HG03135 (cell line): ENCODE data around the gene MED9.

Source experiments
- ATAC-seq: cut with Tn5 transposase; IDR thresholded peaks from one replicate; pipeline ENCODE4 v1.9.1; 2021; ENCODE audit warnings: mild to moderate bottlenecking, moderate library complexity; ENCODE audit not compliant: unreplicated experiment

The MED9 gene

DNA sequence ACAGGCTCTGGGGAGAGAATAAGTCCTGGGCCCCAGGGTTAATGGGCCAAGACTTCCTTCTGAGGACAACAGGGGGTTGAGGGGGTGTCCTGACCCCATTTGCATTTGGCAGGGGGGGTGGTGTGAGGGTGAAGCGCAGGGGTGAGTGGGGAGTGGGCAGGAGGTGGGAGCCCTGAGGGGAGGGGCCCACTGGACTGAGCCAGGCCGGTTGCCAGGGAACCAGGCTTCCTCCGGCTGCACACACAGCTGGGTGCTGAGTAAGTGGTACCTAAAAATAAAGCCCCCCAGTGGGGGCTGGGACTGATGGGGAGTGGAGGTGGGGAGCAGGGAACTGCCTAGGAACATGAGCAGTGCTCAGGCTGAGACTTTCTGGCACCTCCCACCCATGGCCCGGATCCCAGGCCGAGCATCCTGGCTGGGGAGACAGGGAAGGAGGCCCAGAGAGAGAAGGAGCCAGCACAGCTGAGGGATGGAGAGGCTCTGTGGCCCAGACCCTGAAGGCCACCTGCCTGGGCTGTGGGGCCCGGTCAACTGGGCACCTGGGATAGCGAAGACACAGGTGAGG is 26.8 kb downstream of the MED9 start:
- no peak for ATAC-seq

DNA sequence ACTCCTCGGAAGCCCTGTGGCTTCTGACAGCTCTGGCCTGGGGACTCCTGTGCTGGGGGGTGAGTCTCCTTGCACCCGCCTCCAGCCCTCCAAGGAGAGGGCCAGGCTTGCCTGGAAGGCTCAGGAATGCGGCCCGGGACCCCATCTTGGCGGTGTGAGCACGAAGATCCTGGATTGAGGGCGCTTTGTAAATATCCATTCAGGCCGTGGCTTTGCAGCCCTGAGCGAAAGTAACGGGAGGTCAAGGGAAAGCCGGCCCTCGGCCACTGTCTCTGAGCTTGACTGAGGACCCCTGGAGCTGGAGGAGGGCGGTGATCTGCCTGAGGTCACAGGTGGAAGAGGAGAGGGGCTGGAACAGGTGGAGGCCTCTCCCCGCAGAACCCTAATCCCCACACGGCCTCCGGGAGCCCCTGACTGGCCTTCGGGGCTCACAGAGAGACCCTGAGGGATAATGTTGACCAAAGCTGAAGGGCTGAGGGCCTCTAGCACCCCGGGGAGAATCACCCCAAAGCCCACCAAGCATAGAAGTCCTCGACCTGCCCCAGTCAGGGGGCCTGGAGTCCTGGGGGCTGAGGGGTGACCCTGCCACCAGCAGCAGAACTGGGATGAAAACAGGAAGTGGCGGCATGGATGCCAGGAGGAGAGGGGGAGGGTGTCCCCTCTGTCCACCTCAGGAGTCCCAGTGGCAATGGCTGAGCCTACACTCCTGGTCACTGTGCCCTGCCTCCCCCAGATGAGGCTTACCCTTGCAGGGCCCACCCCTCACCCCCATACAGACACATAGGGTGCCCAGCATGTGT is 27.7 kb downstream of the MED9 start:
- ATAC-seq: no peak

DNA sequence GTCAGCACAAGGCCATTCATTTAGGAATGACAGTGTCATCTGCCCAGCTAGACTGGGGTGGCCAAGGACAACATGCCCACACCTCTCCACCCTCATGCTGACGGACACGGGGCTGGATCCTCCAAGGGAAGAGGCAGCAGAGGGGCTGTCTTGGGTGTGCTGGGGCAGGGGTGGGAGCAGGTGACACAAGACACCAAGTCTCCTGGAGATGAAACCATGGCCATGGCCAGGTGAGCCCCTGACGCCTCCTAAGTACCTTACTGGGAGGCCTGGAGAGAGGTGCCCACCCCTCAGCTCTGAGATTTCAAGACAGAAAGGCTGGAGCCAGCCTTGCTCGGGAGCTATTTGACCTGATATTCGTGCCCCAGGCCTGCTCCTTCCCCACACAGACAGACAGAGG is 28.4 kb downstream of the MED9 start:
- ATAC-seq: no peak

DNA sequence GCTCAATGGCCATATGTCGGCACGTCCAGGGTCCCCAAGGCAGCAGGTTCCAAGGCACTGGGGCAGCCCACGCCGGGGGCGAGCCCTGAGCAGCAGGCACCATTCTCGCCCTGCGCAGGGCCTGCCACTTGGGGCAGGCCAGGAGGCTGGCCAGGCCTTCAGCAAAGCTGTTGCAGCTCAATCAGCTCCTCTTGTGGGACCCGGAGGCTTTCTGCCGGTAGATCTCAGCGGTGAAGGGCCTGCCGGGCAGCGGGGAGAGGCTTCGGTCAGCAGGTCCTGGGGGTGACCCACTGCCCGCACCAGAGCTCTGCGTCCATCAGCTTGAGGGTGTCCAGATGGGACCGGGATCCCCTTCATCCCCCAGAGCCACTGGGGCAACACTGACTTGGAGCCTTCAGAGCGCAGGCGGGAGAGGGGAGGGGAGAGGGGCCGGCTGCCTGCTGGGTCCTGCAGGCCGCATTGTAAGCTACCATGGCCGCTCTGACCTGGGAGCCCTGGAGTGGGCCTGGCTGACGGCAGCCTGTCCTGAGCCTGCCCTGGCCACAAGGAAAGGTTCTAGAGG is 28.9 kb downstream of the MED9 start:
- ATAC-seq: no peak

DNA sequence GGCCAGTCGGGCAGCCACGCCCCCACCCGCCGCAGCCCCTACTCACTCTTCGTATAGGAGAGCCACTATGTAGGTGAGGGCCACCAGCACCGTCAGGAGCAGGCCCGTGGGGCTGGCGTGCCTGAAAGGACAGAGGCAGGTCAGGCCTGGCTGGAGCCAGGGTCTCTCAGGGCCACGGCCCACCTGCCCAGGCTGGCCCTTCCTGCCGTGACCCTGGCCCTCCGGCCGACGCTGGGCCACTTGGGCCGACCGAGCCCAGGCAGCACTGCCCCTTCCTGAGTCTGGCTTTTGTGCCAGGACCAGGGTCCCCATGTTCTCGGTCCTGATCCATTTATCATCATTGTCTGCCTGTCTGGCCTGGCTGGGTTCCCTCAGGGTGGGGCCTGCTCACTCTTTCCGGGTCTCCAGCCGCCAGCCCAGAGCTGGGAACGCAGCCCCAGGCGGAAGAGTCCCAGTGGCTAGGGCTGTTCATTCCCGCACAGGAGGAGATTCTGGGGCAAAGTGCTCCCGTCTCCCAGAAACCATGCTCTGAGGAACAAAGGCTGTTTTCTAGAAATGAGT is 29.5 kb downstream of the MED9 start:
- ATAC-seq: no peak

DNA sequence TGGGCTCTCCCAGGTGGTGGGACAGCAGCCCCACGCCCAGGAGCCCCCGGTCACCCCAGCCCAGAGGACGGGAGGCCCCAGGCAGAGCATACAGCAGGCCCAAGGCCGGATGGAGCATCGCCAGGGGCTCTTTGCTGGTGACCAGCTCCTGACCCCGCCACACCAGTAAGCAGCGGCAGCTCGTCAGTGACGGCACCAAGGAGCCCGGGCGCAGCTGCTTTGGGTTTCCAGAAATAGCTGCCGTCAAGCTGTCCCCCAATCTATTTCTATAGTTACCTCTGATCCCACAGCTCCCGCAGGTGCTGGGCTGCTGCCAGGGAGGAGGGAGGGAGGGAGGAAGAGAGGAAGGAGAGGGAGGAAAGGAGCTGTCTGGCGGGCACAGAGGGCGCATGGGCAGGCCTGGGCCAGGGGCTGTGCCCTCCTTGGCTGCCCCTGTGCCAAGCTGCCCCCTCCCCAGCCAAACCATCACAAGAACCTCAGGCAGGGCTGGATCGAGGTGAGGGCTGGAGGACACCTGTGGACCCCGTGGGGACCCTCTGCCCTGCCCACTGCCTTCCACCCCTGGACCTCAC is 30.2 kb downstream of the MED9 start:
- ATAC-seq: no peak

DNA sequence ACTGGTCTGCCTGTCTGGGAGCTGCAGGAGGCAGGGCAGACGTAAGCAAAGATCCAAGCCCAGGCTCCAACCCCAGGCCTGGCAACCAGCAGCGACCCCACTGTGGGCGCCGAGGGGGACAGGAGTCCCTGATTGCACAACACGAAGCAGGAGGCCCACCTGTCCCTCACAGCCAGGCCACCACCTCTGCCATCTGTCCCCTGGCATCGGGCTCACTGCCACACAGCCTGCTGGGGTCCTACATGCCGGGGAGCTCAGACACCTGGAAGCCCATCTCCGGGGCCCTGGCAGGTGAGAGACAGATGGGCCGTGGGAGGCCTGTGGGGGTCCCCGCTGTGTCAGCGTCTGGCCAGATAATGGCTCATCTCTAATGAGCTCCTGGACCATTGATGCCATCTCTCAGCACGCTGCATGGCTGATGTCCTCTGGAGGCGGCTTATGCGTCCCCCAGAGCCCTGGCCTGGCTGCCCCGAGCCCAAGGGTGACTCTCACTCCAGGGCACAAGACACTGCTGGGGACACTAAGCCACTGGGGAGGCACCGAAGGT is 30.7 kb downstream of the MED9 start:
- no peak for ATAC-seq

DNA sequence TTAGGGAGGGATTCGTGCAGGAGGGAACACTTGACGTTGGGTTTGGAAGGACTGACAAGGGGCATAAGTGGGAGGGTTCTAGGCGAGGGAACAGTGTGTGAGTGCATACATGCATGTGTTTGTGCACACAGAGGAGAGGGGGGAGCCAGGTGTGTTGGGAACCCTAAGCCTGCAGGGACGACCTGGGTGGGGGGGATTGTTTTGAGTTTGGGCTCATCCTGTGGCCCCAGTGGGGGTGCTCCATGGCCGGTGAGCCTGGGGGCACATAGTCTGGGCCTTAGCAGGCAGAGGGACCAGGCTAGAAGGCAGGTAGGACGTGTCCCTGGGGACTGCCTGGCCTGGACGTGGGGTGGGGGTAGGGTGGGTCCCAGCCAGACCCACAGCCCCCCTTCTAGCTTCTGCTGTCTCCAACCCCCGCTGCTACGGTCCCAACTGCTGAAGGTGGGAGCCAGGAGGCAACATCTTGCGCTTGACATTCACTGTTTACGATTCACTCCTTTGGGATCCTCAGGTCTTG is 31.3 kb downstream of the MED9 start:
- no peak for ATAC-seq

DNA sequence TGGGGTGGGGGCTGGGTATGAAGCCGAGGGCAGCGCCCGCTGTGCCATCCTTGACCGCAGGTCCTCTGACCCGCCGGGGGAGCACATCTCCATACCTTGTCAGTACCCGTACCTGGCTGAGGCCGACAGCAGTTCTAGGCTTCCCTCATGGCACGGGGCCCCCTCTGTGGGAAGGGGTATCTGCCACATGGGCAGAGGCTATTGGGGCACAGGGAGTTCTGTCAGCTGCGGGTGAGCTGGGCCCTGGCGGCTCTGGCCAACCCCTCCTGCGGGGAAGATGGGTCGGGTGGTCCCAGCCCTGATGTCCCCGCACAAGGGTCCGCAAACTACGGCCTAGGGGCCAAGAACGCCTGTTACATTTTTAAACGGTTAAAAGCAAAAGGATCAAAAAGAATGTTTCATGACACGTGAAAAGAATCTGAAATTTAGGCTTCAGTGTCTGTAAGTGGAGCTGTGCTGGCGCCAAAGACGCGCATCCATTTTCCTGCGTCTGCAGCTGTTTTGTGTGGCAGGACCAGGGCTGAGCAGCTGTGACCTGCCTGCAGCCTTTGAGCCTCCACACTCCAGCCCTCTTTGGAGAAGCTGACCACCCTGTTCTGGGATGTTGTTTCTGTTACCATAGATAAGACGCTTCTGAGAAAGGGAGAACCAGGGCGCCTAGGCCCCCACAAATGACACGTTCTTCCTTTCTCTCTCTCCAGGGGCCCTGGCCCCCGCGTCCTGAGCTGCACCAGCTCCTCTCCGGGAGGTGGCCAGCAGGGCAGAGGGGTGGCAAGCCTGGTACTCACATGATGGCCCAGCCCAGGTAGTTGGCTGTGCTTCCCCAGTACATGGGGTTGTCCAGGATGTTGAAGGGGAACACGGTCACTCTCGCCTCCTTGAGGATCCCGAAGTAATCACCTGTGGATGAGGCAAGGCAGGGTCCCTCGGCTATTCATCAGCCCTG is 32.1 kb downstream of the MED9 start:
- ATAC-seq: no peak

DNA sequence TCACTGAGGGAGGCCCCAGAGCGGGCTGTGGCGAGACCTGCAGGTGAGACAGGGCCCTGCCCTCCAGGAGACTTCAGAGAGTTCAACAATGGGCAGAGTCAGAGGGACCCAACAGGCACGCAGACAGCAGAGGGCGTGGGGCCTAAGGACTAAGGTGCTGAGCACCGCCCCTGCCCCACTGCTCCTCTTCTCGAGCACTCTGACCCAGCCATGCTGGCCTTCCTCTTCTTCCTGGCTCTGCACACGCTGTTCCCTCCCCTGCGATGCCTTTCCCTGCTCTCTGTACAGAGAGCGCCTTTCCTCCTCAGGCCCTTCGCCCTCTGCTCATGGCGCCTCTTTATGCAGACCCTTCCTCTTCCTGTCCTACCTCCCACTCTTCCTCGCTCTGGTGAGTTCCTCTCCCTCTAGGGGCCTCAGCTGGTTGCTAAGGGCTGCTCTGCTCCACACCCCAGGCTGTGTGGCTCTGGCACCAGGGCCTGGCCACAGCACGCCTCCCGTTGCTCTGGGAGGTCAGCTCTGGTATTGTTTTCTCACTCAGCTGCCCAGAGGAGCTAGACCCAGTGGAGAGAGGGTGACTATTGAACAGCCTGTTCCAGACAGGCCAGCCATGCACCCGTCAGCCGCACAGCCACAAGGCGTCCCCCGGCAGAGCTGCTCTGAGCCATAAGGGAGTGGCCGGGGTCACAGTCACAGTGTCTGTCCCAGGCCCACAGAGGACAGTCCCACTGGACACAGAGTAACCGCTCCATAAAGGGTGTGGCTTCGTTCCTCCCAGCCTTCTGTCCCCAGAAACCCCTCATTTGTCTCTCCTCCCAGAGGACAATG is 33.0 kb downstream of the MED9 start:
- no peak for ATAC-seq

DNA sequence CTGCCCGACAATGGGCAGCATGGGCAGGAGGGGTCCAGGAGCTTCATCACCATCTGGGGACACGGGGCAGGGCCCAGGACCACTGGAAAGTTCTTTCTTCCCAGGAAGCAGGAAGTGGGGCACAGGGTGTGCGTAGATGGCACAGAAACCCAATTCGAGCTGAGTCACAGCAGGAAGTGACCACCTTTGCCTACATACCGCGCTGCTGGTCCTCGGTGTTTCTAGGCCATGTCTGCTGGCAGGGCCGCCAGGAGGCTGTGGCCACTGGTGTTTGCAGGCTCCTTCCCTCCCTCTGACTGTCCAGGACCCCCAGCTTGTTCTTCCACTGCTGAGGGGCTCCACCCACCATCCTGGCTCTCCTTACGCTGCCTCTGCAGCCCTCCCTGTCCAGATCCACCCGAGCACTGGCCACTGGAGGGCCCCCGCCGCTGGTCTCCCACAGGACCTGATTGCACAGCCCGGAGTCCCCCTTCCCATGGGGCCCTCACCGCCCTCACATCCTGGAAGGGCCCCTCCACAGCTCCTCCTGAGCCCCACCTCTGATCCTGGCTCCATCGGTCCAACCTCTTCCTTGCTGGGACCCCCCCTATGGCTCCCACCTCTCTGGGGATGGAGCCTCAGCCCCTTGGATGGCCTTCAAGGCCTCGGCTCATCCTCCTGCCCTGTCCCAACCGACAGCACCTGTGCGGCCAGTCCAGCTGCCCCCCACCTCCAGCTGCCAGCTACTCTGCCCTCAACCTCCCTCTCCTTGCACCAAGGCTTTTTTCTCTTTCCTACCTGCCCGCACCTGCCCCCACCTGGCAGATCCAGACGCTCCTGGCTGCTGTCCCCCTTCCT is 33.9 kb downstream of the MED9 start:
- no peak for ATAC-seq

DNA sequence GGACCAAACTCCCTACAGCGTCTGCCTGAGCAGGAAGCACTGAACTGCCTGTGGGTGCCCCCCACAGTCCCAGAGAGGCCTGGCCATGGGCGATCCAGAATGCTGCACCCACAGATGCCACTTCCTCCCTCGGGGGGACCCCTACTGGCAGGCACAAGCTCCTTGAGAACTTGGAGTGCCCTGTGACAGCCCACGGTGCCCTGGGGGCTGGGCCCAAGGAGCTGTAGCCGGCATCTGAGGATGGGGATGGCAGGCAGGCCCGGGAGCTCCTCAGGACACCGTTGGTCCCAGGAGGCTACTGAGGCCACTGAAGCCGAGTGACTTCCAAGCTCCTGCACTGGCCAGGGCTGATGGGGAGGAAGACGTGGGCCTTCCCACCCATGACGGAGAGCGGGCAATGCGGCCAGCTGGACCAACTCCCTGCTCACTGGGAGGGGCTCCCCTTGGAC is 34.5 kb downstream of the MED9 start:
- ATAC-seq: no peak

DNA sequence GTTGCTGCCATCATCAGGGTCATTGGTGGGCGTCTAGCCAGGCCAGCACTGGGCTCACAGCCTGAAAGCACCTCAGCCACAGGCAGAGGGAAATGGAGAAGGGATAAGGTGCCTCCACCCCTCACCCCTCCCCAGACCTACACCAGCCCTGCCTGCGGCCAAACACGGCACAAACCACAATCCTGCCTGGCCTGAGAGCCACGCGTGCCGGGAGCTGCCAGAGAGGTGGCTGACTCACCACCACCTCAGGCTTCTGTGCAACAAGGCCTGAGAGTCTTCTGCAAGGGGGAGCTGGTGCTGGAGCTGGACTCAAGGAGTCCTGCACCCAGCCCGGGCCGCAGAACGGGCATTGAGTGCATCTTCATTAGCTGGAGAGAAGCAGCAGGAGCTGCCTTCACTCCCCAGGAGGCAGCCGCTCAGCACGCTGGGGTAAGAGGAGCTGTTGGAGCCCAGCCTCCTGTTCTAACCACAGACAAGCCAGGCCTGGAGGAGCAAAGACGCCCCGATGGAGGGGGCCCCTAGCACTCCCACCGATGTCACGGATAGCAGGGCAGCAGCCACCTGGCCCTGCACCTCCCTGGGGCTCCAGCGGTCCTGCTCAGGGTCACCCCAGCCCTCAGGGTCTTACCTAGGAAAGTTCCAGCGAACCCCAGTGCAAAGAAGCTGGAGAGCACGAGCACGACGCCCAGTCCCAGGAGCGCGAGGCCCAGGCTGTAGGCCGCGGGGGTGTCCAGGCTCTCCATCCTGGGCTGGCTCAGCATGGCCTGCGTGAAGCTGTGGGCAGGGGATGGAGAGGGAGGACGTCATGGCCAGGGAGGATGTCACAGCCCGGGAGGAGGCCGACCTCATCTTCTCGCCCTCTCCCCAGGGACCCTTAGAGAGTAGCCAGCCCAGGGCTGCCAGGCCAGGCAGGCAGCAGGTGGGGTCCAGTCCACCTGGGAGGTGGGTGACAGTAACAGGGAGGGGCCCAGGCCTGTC is 35.4 kb downstream of the MED9 start:
- ATAC-seq: no peak

DNA sequence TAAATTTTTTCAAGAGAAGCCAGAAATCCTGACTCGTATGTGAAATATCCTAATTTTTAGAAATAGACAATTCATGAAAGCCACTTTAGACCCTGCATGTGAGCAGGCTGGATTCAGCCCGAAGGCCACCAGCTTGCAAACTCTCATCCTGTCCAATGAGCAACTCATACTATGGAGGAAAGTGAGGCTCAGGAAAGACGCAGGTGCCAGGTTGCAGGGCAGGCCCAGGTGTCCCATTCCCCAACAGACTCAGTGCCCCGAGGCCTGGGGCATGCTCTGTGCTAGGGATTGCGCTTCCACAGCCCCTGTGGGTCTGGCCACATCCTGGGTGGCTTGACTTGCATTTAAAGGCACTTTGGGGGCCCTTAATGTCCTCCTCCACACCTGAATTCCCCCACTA is 36.1 kb downstream of the MED9 start:
- ATAC-seq: no peak

DNA sequence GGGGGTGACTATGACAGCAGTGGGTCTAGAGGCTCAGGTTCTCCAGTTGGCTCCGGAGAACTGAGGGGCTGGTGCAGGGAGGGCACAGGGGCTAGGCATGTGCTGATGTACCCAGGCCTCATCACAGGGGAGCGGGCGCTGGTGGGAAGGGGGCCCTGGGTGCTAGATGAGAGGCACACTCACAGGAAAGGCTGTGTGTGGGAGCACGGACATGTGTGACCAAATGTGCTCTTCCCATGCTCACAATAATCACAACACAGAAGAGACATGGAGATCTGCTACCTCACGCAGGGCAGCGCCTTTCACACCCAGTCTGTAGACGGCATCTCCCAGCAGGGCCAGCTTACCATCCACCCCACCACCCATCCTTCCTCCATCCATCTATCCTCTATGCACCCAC is 36.8 kb downstream of the MED9 start:
- ATAC-seq: no peak

DNA sequence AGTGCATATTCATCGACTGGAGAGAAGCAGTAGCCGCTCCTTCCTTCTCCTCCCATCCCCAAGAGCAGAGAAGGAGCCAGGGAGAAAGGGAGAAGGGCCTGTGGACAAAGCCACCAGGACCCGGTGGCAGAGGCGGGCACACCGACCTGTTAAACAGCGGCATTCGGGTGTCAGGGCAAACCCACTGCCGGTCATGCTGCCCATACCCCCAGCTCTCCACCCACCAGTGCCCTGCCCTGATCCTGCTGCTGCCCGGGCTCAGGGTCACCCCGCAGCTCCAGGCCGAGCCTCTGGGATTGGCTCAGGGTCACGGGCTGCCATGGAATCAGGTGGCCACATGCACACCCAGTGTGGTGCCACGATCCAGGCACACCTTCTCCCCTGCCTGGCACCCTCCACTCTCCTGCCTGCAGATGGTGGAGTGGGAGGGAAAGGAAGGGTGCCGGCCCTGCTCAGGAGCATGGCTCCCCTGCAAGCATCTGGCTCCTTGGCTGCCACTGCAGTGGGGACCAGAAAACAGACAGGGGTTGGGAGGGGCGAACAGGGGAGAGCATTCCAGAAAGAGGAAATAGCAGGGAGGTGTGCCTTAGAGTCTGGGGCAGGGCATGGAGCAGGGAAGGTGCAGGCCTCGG is 37.7 kb downstream of the MED9 start:
- no peak for ATAC-seq
